ENCODE data around the gene ZNF549.

- no peak for TF ChIP-seq EZH2 (IDR thresholded peaks at IDR 0.05; ENCODE audit: borderline replicate concordance, insufficient read depth, low read length, poor library complexity, severe bottlenecking)
- TF ChIP-seq CTCF (IDR thresholded peaks at IDR 0.05; ENCODE audit: poor library complexity, severe bottlenecking): no peak
- TF ChIP-seq REST (IDR thresholded peaks at IDR 0.05; ENCODE audit: borderline replicate concordance): no peak
- no peak for TF ChIP-seq MXI1 (conservative IDR thresholded peaks at IDR 0.05; ENCODE audit: poor library complexity, severe bottlenecking)
- TF ChIP-seq EP300 (conservative IDR thresholded peaks at IDR 0.05; ENCODE audit: poor library complexity, severe bottlenecking): no peak
- TF ChIP-seq RAD21 (conservative IDR thresholded peaks at IDR 0.05): no peak
- no peak for TF ChIP-seq SMC3 (conservative IDR thresholded peaks at IDR 0.05; ENCODE audit: poor library complexity)
Measured at GRCh38 chr19:57512845-57513244, 14.3 kb upstream of the ZNF549 start.

Data from neural cell (in vitro differentiated cells).